WTC11 (cell line): ENCODE results near the gene VPS8.

Experiments
- CREM ChIP-seq: sonication (generic); formaldehyde crosslinking; IDR thresholded peaks from 2 replicates; pipeline ENCODE4 v1.8.1; 2022; ENCODE audit warnings: mild to moderate bottlenecking, missing genetic modification reagents, moderate library complexity
- GRHL2 ChIP-seq: fragments of 250-450 bp; sonication (Bioruptor Pico); IDR thresholded peaks from 2 replicates; pipeline ENCODE4 v1.8.0; 2022; ENCODE audit warnings: mild to moderate bottlenecking, moderate library complexity; ENCODE audit not compliant: insufficient replicate concordance, severe bottlenecking
- NFE2L1 ChIP-seq: sonication (generic); formaldehyde crosslinking; IDR thresholded peaks from 2 replicates; pipeline ENCODE4 v1.8.1; 2023; ENCODE audit warnings: missing genetic modification reagents
- SP1 ChIP-seq: sonication (generic); formaldehyde crosslinking; conservative IDR thresholded peaks from 2 replicates; pipeline ENCODE4 v1.8.1; 2022; ENCODE audit warnings: missing genetic modification reagents
- TEAD1 ChIP-seq: sonication (generic); formaldehyde crosslinking; IDR thresholded peaks from 2 replicates; pipeline ENCODE4 v1.8.0; 2022; ENCODE audit warnings: mild to moderate bottlenecking, missing genetic modification reagents
- ZBTB21 ChIP-seq: sonication (generic); formaldehyde crosslinking; IDR thresholded peaks from 2 replicates; pipeline ENCODE4 v1.8.1; 2023; ENCODE audit warnings: mild to moderate bottlenecking, missing genetic modification reagents, borderline replicate concordance
- ZNF263 ChIP-seq: sonication (generic); formaldehyde crosslinking; IDR thresholded peaks from 2 replicates; pipeline ENCODE4 v1.8.1; 2022; ENCODE audit warnings: low read depth, mild to moderate bottlenecking, moderate library complexity, missing genetic modification reagents
- TF ChIP-seq, protein P1 (sequence below): fragments of 200-600 bp; IDR thresholded peaks from 2 replicates; pipeline ENCODE4 v1.8.0; 2022; ENCODE audit warnings: antibody characterized with exemption
- TF ChIP-seq, protein P2 (sequence below): sonication (generic); formaldehyde crosslinking; IDR thresholded peaks from 2 replicates; pipeline ENCODE4 v1.8.0; 2022; ENCODE audit warnings: mild to moderate bottlenecking, missing genetic modification reagents

DNA sequence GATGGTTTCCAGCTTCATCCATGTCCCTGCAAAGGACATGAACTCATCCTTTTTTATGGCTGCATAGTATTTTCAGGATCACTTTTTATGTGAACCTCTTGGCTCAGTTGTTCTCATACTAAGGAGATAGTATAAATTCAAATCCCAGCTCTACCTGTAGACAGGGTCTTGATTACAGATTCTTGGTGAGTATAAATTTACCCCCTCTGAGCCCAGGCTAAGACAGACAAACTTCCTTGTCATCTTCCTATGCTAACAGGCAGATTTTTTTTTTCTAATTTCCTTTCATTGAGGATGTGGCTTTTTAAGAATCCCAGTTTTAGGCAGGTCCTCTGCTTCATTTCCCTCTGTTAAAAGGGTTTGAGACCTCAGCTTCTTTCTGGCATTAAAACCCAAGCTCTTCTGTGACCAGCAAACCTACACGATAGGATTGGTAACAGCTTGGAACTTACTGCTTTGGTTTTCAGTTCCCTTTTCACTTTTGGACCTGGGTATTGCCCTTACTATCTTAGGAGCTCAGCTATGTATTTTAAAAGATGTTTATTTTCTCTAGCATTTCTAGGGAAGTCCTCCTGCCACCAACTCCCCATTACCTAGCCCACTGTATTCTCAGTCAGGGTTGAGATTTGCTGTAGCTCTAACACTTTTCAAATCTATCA is 72.5 kb downstream of the VPS8 start:
- TF ChIP-seq, protein P1, sequence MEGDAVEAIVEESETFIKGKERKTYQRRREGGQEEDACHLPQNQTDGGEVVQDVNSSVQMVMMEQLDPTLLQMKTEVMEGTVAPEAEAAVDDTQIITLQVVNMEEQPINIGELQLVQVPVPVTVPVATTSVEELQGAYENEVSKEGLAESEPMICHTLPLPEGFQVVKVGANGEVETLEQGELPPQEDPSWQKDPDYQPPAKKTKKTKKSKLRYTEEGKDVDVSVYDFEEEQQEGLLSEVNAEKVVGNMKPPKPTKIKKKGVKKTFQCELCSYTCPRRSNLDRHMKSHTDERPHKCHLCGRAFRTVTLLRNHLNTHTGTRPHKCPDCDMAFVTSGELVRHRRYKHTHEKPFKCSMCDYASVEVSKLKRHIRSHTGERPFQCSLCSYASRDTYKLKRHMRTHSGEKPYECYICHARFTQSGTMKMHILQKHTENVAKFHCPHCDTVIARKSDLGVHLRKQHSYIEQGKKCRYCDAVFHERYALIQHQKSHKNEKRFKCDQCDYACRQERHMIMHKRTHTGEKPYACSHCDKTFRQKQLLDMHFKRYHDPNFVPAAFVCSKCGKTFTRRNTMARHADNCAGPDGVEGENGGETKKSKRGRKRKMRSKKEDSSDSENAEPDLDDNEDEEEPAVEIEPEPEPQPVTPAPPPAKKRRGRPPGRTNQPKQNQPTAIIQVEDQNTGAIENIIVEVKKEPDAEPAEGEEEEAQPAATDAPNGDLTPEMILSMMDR: no peak
- TF ChIP-seq ZBTB21 (CRISPR knock-in tag) (no peak), TEAD1 (no peak), SP1 (CRISPR knock-in tag) (no peak), ZNF263 (CRISPR knock-in tag) (no peak), CREM (no peak), NFE2L1 (CRISPR knock-in tag) (no peak), GRHL2 (CRISPR knock-in tag) (no peak)
- TF ChIP-seq, protein P2, sequence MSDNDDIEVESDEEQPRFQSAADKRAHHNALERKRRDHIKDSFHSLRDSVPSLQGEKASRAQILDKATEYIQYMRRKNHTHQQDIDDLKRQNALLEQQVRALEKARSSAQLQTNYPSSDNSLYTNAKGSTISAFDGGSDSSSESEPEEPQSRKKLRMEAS (CRISPR knock-in tag): no peak
